HepG2 (cell line): ENCODE data around the gene PSMC1.

Experiments
- CTCF ChIP-seq: sonication (generic); formaldehyde crosslinking; IDR thresholded peaks from 2 replicates; pipeline ENCODE4 v1.5.0; 2020; ENCODE audit warnings: mild to moderate bottlenecking, missing genetic modification reagents, moderate library complexity
- MXI1 ChIP-seq: IDR thresholded peaks from 3 replicates; pipeline ENCODE4 v1.6.1; 2012; ENCODE audit warnings: low read depth, low read length, inconsistent platforms, borderline replicate concordance
- POLR2AphosphoS5 ChIP-seq: IDR thresholded peaks from 2 replicates; pipeline ENCODE4 v1.6.1; 2012; ENCODE audit warnings: low read depth, low read length
- RAD21 ChIP-seq: fragments of 450-650 bp; formaldehyde crosslinking; IDR thresholded peaks from 2 replicates; pipeline ENCODE4 v1.5.0; 2020; ENCODE audit warnings: mild to moderate bottlenecking
- SP140L ChIP-seq: sonication (generic); formaldehyde crosslinking; IDR thresholded peaks from 2 replicates; pipeline ENCODE4 v1.4.0; 2020; ENCODE audit warnings: missing genetic modification reagents, borderline replicate concordance

DNA sequence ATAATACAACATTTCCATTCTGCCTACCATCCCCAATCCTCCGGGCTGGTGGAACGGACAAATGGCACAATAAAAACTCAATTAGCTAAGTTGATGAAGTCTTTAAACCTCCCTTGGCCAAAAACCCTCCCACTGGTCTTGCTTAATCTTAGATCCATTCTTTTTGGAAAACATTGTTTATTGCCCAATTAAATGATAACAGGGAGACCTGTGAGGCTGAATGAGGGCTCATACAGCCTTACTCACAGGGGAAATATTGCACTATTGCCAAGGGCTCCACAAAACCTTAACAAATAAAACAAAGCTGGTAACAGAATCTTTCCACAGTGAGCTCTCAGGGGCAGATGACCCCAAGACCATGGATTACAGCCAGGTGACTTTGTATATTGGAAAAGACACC lies 7.8 kb upstream of the PSMC1 start:
- TF ChIP-seq SP140L (no peak), MXI1 (no peak), POLR2AphosphoS5 (no peak), RAD21 (no peak), CTCF (no peak)
